DOHH2 (cell line): ENCODE measurements around the gene SIRT7.

ENCODE experiments used
- CTCF ChIP-seq: fragments of 200-600 bp; sonication (generic); IDR thresholded peaks from one replicate; pipeline ENCODE4 v1.5.1; 2014; ENCODE audit warnings: antibody characterized with exemption, mild to moderate bottlenecking, low read depth, low read length; ENCODE audit not compliant: poor library complexity, severe bottlenecking
- EZH2phosphoT487 ChIP-seq: fragments of 200-600 bp; sonication (generic); IDR thresholded peaks from 2 replicates; pipeline ENCODE4 v1.6.1; 2017; ENCODE audit warnings: borderline replicate concordance, mild to moderate bottlenecking, antibody characterized with exemption, low read length, moderate library complexity, mixed read lengths

- TF ChIP-seq CTCF (no peak), EZH2phosphoT487 (no peak)
These were observed 33.0 kb downstream of the SIRT7 start for GRCh38 chr17:81884968-81885367.
